IMR-90 (cell line): ENCODE results near the gene CD93. TPM values are rescaled to one million over a fixed set of nuclear protein-coding genes. Genes with fewer than 3 reads are reported as not detected.

Source experiments
- ATAC-seq: fragments of 200-7000 bp; cut with Tn5 transposase; 2 replicates; pipeline ENCODE4 v1.9.1; 2020; ENCODE audit warnings: low read depth, mild to moderate bottlenecking, moderate library complexity
- BruUV-seq: library from RNA; stranded (reverse); fragments of 400-500 nt; replicated peaks from 2 replicates; lab custom pipeline; 2021; lab: Mats Ljungman, UMichigan
- CTCF ChIA-PET: fragments of 300-600 bp; formaldehyde crosslinking; extraction: SDS; loops from one replicate; lab custom pipeline; 2021; ENCODE audit warnings: antibody characterized with exemption; lab: Yijun Ruan, JAX
- POLR2A ChIA-PET: fragments of 300-600 bp; sonication (Branson Sonifier 250); formaldehyde crosslinking; loops from one replicate; lab custom pipeline; 2022; ENCODE audit warnings: antibody characterized with exemption; ENCODE audit not compliant: unreplicated experiment; lab: Charles Lee
- DNase-seq: peaks from one replicate; pipeline ENCODE4 v3.0.0; 2013
- H2AFZ ChIP-seq: replicated peaks from 2 replicates; pipeline ENCODE3; 2013; ENCODE audit warnings: low read length, mild to moderate bottlenecking; ENCODE audit not compliant: poor library complexity
- H2AK5ac ChIP-seq: 2 replicates; pipeline ENCODE4 v1.6.1; 2013; ENCODE audit warnings: low read depth, low read length, inconsistent platforms
- H2AK9ac ChIP-seq: replicated peaks from 2 replicates; pipeline ENCODE3; 2013; ENCODE audit warnings: mild to moderate bottlenecking, low read depth, low read length, moderate library complexity; ENCODE audit not compliant: poor library complexity
- H2BK120ac ChIP-seq: 2 replicates; pipeline ENCODE4 v1.6.1; 2013; ENCODE audit warnings: low read depth, low read length, inconsistent platforms
- H2BK15ac ChIP-seq: 3 replicates; pipeline ENCODE4 v1.6.1; 2013; ENCODE audit warnings: low read depth, low read length, inconsistent platforms
- H2BK20ac ChIP-seq: 2 replicates; pipeline ENCODE4 v1.6.1; 2013; ENCODE audit warnings: low read depth, mild to moderate bottlenecking, inconsistent platforms, low read length, moderate library complexity
- H2BK5ac ChIP-seq: 2 replicates; pipeline ENCODE4 v1.6.1; 2013; ENCODE audit warnings: mild to moderate bottlenecking, low read depth, low read length, inconsistent platforms; ENCODE audit not compliant: poor library complexity, severe bottlenecking
- H3K14ac ChIP-seq: replicated peaks from 2 replicates; pipeline ENCODE4 v1.6.1; 2013; ENCODE audit warnings: low read depth, low read length, inconsistent platforms
- H3K18ac ChIP-seq: 2 replicates; pipeline ENCODE4 v1.6.1; 2013; ENCODE audit warnings: low read depth, low read length, control low read depth
- H3K23ac ChIP-seq: 2 replicates; pipeline ENCODE4 v1.6.1; 2013; ENCODE audit warnings: low read depth, low read length, inconsistent platforms
- H3K27ac ChIP-seq: 2 replicates; pipeline ENCODE4 v1.5.1; 2013; ENCODE audit warnings: mild to moderate bottlenecking, control low read depth, low read length; ENCODE audit not compliant: insufficient read depth
- H3K27me3 ChIP-seq: 2 replicates; pipeline ENCODE4 v1.6.1; 2013; ENCODE audit warnings: low read length; ENCODE audit not compliant: control insufficient read depth, insufficient read depth
- H3K36me3 ChIP-seq: 2 replicates; pipeline ENCODE4 v1.6.1; 2013; ENCODE audit warnings: low read length, mixed read lengths; ENCODE audit not compliant: control insufficient read depth, insufficient read depth
- H3K4ac ChIP-seq: 2 replicates; pipeline ENCODE4 v1.6.1; 2013; ENCODE audit warnings: low read depth, low read length, inconsistent platforms
- H3K4me1 ChIP-seq: 2 replicates; pipeline ENCODE4 v1.6.1; 2013; ENCODE audit warnings: low read length, mixed read lengths; ENCODE audit not compliant: control insufficient read depth, insufficient read depth
- H3K4me2 ChIP-seq: 2 replicates; pipeline ENCODE4 v1.6.1; 2013; ENCODE audit warnings: low read depth, mild to moderate bottlenecking, control low read depth, low read length, moderate library complexity
- H3K4me3 ChIP-seq: 2 replicates; pipeline ENCODE4 v1.5.1; 2013; ENCODE audit warnings: low read depth, mild to moderate bottlenecking, control low read depth, low read length, moderate library complexity; ENCODE audit not compliant: insufficient read depth
- H3K56ac ChIP-seq: 2 replicates; pipeline ENCODE4 v1.6.1; 2013; ENCODE audit warnings: low read length, inconsistent platforms; ENCODE audit not compliant: insufficient read depth; ENCODE audit errors: extremely low read depth
- H3K79me1 ChIP-seq, 2 experiments: 2 replicates each; pipeline ENCODE4 v1.6.1; 2013; ENCODE audit warnings: low read length in 2 of 2, inconsistent platforms in 1 of 2, low read depth in 1 of 2
- H3K9ac ChIP-seq: 2 replicates; pipeline ENCODE4 v1.6.1; 2013; ENCODE audit warnings: low read depth, low read length, control low read depth
- H3K9me1 ChIP-seq: 2 replicates; pipeline ENCODE4 v1.6.1; 2013; ENCODE audit warnings: low read length, inconsistent platforms; ENCODE audit not compliant: insufficient read depth
- H3K9me3 ChIP-seq: 2 replicates; pipeline ENCODE4 v1.6.1; 2013; ENCODE audit warnings: low read length; ENCODE audit not compliant: control insufficient read depth, insufficient read depth
- H4K20me1 ChIP-seq: 2 replicates; pipeline ENCODE4 v1.6.1; 2013; ENCODE audit warnings: low read length, inconsistent platforms; ENCODE audit not compliant: insufficient read depth
- H4K5ac ChIP-seq: 2 replicates; pipeline ENCODE4 v1.6.1; 2013; ENCODE audit warnings: mild to moderate bottlenecking, low read depth, low read length, control low read depth
- H4K8ac ChIP-seq, 2 experiments: 2 replicates each; pipeline ENCODE4 v1.6.1; 2013; ENCODE audit warnings: low read depth in 2 of 2, low read length in 2 of 2, control low read depth in 1 of 2, inconsistent platforms in 1 of 2
- H4K91ac ChIP-seq: 2 replicates; pipeline ENCODE4 v1.6.1; 2013; ENCODE audit warnings: low read depth, low read length, inconsistent platforms; ENCODE audit not compliant: insufficient read depth
- BHLHE40 ChIP-seq: fragments of 150-350 bp; IDR thresholded peaks from 2 replicates; pipeline ENCODE4 v1.6.1; 2016; ENCODE audit warnings: mild to moderate bottlenecking, low read depth, low read length
- ELK1 ChIP-seq: fragments of 150-350 bp; IDR thresholded peaks from 2 replicates; pipeline ENCODE4 v1.6.1; 2016; ENCODE audit warnings: low read depth, mild to moderate bottlenecking, low read length, moderate library complexity, borderline replicate concordance
- POLR2A ChIP-seq: IDR thresholded peaks from 2 replicates; pipeline ENCODE4 v1.6.1; 2012; ENCODE audit warnings: mild to moderate bottlenecking, low read depth, low read length
- RCOR1 ChIP-seq: IDR thresholded peaks from 2 replicates; pipeline ENCODE4 v1.6.1; 2012; ENCODE audit warnings: mild to moderate bottlenecking, low read length, improper control_type of control experiment; ENCODE audit not compliant: insufficient replicate concordance
- RFX5 ChIP-seq: IDR thresholded peaks from 2 replicates; pipeline ENCODE4 v1.8.0; 2012; ENCODE audit warnings: low read depth, mild to moderate bottlenecking, low read length, moderate library complexity
- USF2 ChIP-seq: fragments of 150-350 bp; IDR thresholded peaks from 2 replicates; pipeline ENCODE4 v1.6.1; 2017; ENCODE audit warnings: mild to moderate bottlenecking, antibody characterized with exemption, low read length, low read depth
- dilution Hi-C: fragments of 300-500 bp; cut with HindIII; formaldehyde crosslinking; loops from one replicate; pipeline ENCODE4 v1.14.3; 2018; ENCODE audit warnings: low sequenced_read_pairs; ENCODE audit not compliant: unreplicated experiment
- in situ Hi-C: fragments of 300-500 bp; cut with MboI; formaldehyde crosslinking; loops from 3 replicates; pipeline ENCODE4 v1.14.3; 2019; ENCODE audit warnings: low sequenced_read_pairs, inconsistent platforms, mixed read lengths
- intact Hi-C: fragments of 100-400 bp; cut with micrococcal nuclease; formaldehyde crosslinking; loops from 2 replicates; pipeline ENCODE4 v1.10.0; 2022
- polyA plus RNA-seq, 3 experiments: library from polyadenylated mRNA; depleted of rRNA; stranded (reverse); fragments of >200 nt; gene quantifications; 2 replicates each; pipeline ENCODE4 v1.2.3, GENCODE V29; 2012; ENCODE audit warnings: low replicate concordance in 1 of 3
- total RNA-seq: library from RNA; depleted of rRNA; stranded (reverse); fragments of >200 nt; gene quantifications from 2 replicates; pipeline ENCODE4 v1.2.3, GENCODE V29; 2012

The CD93 gene
- total and polyA plus RNA-seq, 2 of the 4 experiments (the other 2 are of a cell fraction), result under 0.01 to 0.02 TPM

GRCh38 chr20:23046431-23046830, 39.7 kb downstream of the CD93 start:
- peaks cover 71% of the 10 kb centered on the region for H3K27me3 ChIP-seq

More at GRCh38 chr20:23046431-23046830, 39.7 kb downstream of the CD93 start:
- no peak overlapping the region for H3K27ac ChIP-seq
- no peaks in the 10 kb centered on the region for H3K9me1 ChIP-seq
- no peak overlapping the region for H2BK120ac ChIP-seq
- H3K9ac ChIP-seq, result no peak overlapping the region
- ChIA-PET POLR2A (no interaction called here), CTCF (no interaction called here)
- H3K14ac ChIP-seq, result no peak overlapping the region
- dilution Hi-C loops, result no loop called here
- peaks cover 4% of the 10 kb centered on the region; the same call in 1 of the 2 replicates for H3K9me3 ChIP-seq
- no peak overlapping the region for H3K4me2 ChIP-seq
- no peak overlapping the region for H3K56ac ChIP-seq
- H3K4me3 ChIP-seq, result no peak overlapping the region
- no TSS peak for BruUV-seq
- peaks cover 4% of the 10 kb centered on the region; the same call in 1 of the 2 replicates for H3K4me1 ChIP-seq
- no peak overlapping the region for H4K8ac ChIP-seq
- H4K20me1 ChIP-seq, result no peaks in the 10 kb centered on the region; the same call in 1 of the 2 replicates
- no peaks in the 10 kb centered on the region for H3K36me3 ChIP-seq
- H2BK15ac ChIP-seq, result no peak overlapping the region
- intact Hi-C loops, result no loop called here
- no peak overlapping the region for H4K5ac ChIP-seq
- no peak overlapping the region for H2BK20ac ChIP-seq
- no peak overlapping the region for H2AFZ ChIP-seq
- in situ Hi-C loops, result no loop called here
- no peak overlapping the region for H2AK5ac ChIP-seq
- H3K23ac ChIP-seq, result no peak overlapping the region
- DNase-seq (no peak), ATAC-seq (no peak)
- TF ChIP-seq RFX5, result no peak
- TF ChIP-seq POLR2A, result no peak
- no peak for TF ChIP-seq USF2
- no peak for TF ChIP-seq ELK1
- no peak for TF ChIP-seq RCOR1
- TF ChIP-seq BHLHE40, result no peak
- no peaks in the 10 kb centered on the region for H3K79me1 ChIP-seq
- H2BK5ac ChIP-seq, result no peak overlapping the region
- no peak overlapping the region for H2AK9ac ChIP-seq
- H3K18ac ChIP-seq, result no peak overlapping the region
- no peak overlapping the region for H4K91ac ChIP-seq
- H3K4ac ChIP-seq, result no peak overlapping the region
